IMR-90 (cell line): ENCODE results near the gene SKAP1. TPM values are rescaled to one million over a fixed set of nuclear protein-coding genes. Genes with fewer than 3 reads are reported as not detected.

Experiments used
- ATAC-seq: fragments of 200-7000 bp; cut with Tn5 transposase; 2 replicates; pipeline ENCODE4 v1.9.1; 2020; ENCODE audit warnings: low read depth, mild to moderate bottlenecking, moderate library complexity
- BruUV-seq: library from RNA; stranded (reverse); fragments of 400-500 nt; replicated peaks from 2 replicates; lab custom pipeline; 2021; lab: Mats Ljungman, UMichigan
- CTCF ChIA-PET: fragments of 300-600 bp; formaldehyde crosslinking; extraction: SDS; loops from one replicate; lab custom pipeline; 2021; ENCODE audit warnings: antibody characterized with exemption; lab: Yijun Ruan, JAX
- POLR2A ChIA-PET: fragments of 300-600 bp; sonication (Branson Sonifier 250); formaldehyde crosslinking; loops from one replicate; lab custom pipeline; 2022; ENCODE audit warnings: antibody characterized with exemption; ENCODE audit not compliant: unreplicated experiment; lab: Charles Lee
- DNase-seq: peaks from one replicate; pipeline ENCODE4 v3.0.0; 2013
- H2AFZ ChIP-seq: replicated peaks from 2 replicates; pipeline ENCODE3; 2013; ENCODE audit warnings: low read length, mild to moderate bottlenecking; ENCODE audit not compliant: poor library complexity
- H2AK5ac ChIP-seq: 2 replicates; pipeline ENCODE4 v1.6.1; 2013; ENCODE audit warnings: low read depth, low read length, inconsistent platforms
- H2AK9ac ChIP-seq: replicated peaks from 2 replicates; pipeline ENCODE3; 2013; ENCODE audit warnings: mild to moderate bottlenecking, low read depth, low read length, moderate library complexity; ENCODE audit not compliant: poor library complexity
- H2BK120ac ChIP-seq: 2 replicates; pipeline ENCODE4 v1.6.1; 2013; ENCODE audit warnings: low read depth, low read length, inconsistent platforms
- H2BK15ac ChIP-seq: 3 replicates; pipeline ENCODE4 v1.6.1; 2013; ENCODE audit warnings: low read depth, low read length, inconsistent platforms
- H2BK20ac ChIP-seq: 2 replicates; pipeline ENCODE4 v1.6.1; 2013; ENCODE audit warnings: low read depth, mild to moderate bottlenecking, inconsistent platforms, low read length, moderate library complexity
- H2BK5ac ChIP-seq: 2 replicates; pipeline ENCODE4 v1.6.1; 2013; ENCODE audit warnings: mild to moderate bottlenecking, low read depth, low read length, inconsistent platforms; ENCODE audit not compliant: poor library complexity, severe bottlenecking
- H3K14ac ChIP-seq: replicated peaks from 2 replicates; pipeline ENCODE4 v1.6.1; 2013; ENCODE audit warnings: low read depth, low read length, inconsistent platforms
- H3K18ac ChIP-seq: 2 replicates; pipeline ENCODE4 v1.6.1; 2013; ENCODE audit warnings: low read depth, low read length, control low read depth
- H3K23ac ChIP-seq: 2 replicates; pipeline ENCODE4 v1.6.1; 2013; ENCODE audit warnings: low read depth, low read length, inconsistent platforms
- H3K27ac ChIP-seq: 2 replicates; pipeline ENCODE4 v1.5.1; 2013; ENCODE audit warnings: mild to moderate bottlenecking, control low read depth, low read length; ENCODE audit not compliant: insufficient read depth
- H3K27me3 ChIP-seq: 2 replicates; pipeline ENCODE4 v1.6.1; 2013; ENCODE audit warnings: low read length; ENCODE audit not compliant: control insufficient read depth, insufficient read depth
- H3K36me3 ChIP-seq: 2 replicates; pipeline ENCODE4 v1.6.1; 2013; ENCODE audit warnings: low read length, mixed read lengths; ENCODE audit not compliant: control insufficient read depth, insufficient read depth
- H3K4ac ChIP-seq: 2 replicates; pipeline ENCODE4 v1.6.1; 2013; ENCODE audit warnings: low read depth, low read length, inconsistent platforms
- H3K4me1 ChIP-seq: 2 replicates; pipeline ENCODE4 v1.6.1; 2013; ENCODE audit warnings: low read length, mixed read lengths; ENCODE audit not compliant: control insufficient read depth, insufficient read depth
- H3K4me2 ChIP-seq: 2 replicates; pipeline ENCODE4 v1.6.1; 2013; ENCODE audit warnings: low read depth, mild to moderate bottlenecking, control low read depth, low read length, moderate library complexity
- H3K4me3 ChIP-seq: 2 replicates; pipeline ENCODE4 v1.5.1; 2013; ENCODE audit warnings: low read depth, mild to moderate bottlenecking, control low read depth, low read length, moderate library complexity; ENCODE audit not compliant: insufficient read depth
- H3K56ac ChIP-seq: 2 replicates; pipeline ENCODE4 v1.6.1; 2013; ENCODE audit warnings: low read length, inconsistent platforms; ENCODE audit not compliant: insufficient read depth; ENCODE audit errors: extremely low read depth
- H3K79me1 ChIP-seq, 2 experiments: 2 replicates each; pipeline ENCODE4 v1.6.1; 2013; ENCODE audit warnings: low read length in 2 of 2, inconsistent platforms in 1 of 2, low read depth in 1 of 2
- H3K9ac ChIP-seq: 2 replicates; pipeline ENCODE4 v1.6.1; 2013; ENCODE audit warnings: low read depth, low read length, control low read depth
- H3K9me1 ChIP-seq: 2 replicates; pipeline ENCODE4 v1.6.1; 2013; ENCODE audit warnings: low read length, inconsistent platforms; ENCODE audit not compliant: insufficient read depth
- H3K9me3 ChIP-seq: 2 replicates; pipeline ENCODE4 v1.6.1; 2013; ENCODE audit warnings: low read length; ENCODE audit not compliant: control insufficient read depth, insufficient read depth
- H4K20me1 ChIP-seq: 2 replicates; pipeline ENCODE4 v1.6.1; 2013; ENCODE audit warnings: low read length, inconsistent platforms; ENCODE audit not compliant: insufficient read depth
- H4K5ac ChIP-seq: 2 replicates; pipeline ENCODE4 v1.6.1; 2013; ENCODE audit warnings: mild to moderate bottlenecking, low read depth, low read length, control low read depth
- H4K8ac ChIP-seq, 2 experiments: 2 replicates each; pipeline ENCODE4 v1.6.1; 2013; ENCODE audit warnings: low read depth in 2 of 2, low read length in 2 of 2, control low read depth in 1 of 2, inconsistent platforms in 1 of 2
- H4K91ac ChIP-seq: 2 replicates; pipeline ENCODE4 v1.6.1; 2013; ENCODE audit warnings: low read depth, low read length, inconsistent platforms; ENCODE audit not compliant: insufficient read depth
- FOS ChIP-seq: fragments of 150-350 bp; IDR thresholded peaks from 2 replicates; pipeline ENCODE4 v1.6.1; 2016; ENCODE audit warnings: low read depth, low read length
- MAFK ChIP-seq: IDR thresholded peaks from 2 replicates; pipeline ENCODE4 v1.6.1; 2012; ENCODE audit warnings: low read depth, low read length, improper control_type of control experiment
- MXI1 ChIP-seq: IDR thresholded peaks from 2 replicates; pipeline ENCODE4 v1.6.1; 2012; ENCODE audit warnings: low read depth, mild to moderate bottlenecking, low read length, moderate library complexity, borderline replicate concordance
- NFE2L2 ChIP-seq: fragments of 150-350 bp; IDR thresholded peaks from 2 replicates; pipeline ENCODE4 v1.6.1; 2016; ENCODE audit warnings: low read depth, mild to moderate bottlenecking, low read length
- RFX5 ChIP-seq: IDR thresholded peaks from 2 replicates; pipeline ENCODE4 v1.8.0; 2012; ENCODE audit warnings: low read depth, mild to moderate bottlenecking, low read length, moderate library complexity
- SMC3 ChIP-seq: fragments of 150-350 bp; IDR thresholded peaks from 2 replicates; pipeline ENCODE4 v1.6.1; 2016; ENCODE audit warnings: low read depth, mild to moderate bottlenecking, antibody characterized with exemption, low read length, moderate library complexity
- WGBS, 2 experiments: methylation state at CpG; one replicate each; pipeline versions ENCODE4 v1.1.5 to v1.1.7; 2013; ENCODE audit warnings: missing lambda C conversion rate in 2 of 2; ENCODE audit not compliant: insufficient read length in 1 of 2; ENCODE audit errors: extremely low coverage in 2 of 2; 5-methylcytosine and 5-hydroxymethylcytosine counted together
- dilution Hi-C: fragments of 300-500 bp; cut with HindIII; formaldehyde crosslinking; loops from one replicate; pipeline ENCODE4 v1.14.3; 2018; ENCODE audit warnings: low sequenced_read_pairs; ENCODE audit not compliant: unreplicated experiment
- in situ Hi-C: fragments of 300-500 bp; cut with MboI; formaldehyde crosslinking; loops from 3 replicates; pipeline ENCODE4 v1.14.3; 2019; ENCODE audit warnings: low sequenced_read_pairs, inconsistent platforms, mixed read lengths
- intact Hi-C: fragments of 100-400 bp; cut with micrococcal nuclease; formaldehyde crosslinking; loops from 2 replicates; pipeline ENCODE4 v1.10.0; 2022
- polyA plus RNA-seq, 3 experiments: library from polyadenylated mRNA; depleted of rRNA; stranded (reverse); fragments of >200 nt; gene quantifications; 2 replicates each; pipeline ENCODE4 v1.2.3, GENCODE V29; 2012; ENCODE audit warnings: low replicate concordance in 1 of 3
- total RNA-seq: library from RNA; depleted of rRNA; stranded (reverse); fragments of >200 nt; gene quantifications from 2 replicates; pipeline ENCODE4 v1.2.3, GENCODE V29; 2012
- TF ChIP-seq, protein P1 (sequence below): fragments of 150-350 bp; IDR thresholded peaks from 2 replicates; pipeline ENCODE4 v1.6.1; 2016; ENCODE audit warnings: low read depth, mild to moderate bottlenecking, low read length, moderate library complexity, borderline replicate concordance
- TF ChIP-seq, protein P2 (sequence below): fragments of 150-350 bp; IDR thresholded peaks from 2 replicates; pipeline ENCODE4 v1.6.1; 2017; ENCODE audit warnings: mild to moderate bottlenecking, antibody characterized with exemption, low read length, low read depth

Gene SKAP1
- total and polyA plus RNA-seq, 2 of the 4 experiments (the other 2 are of a cell fraction): not detected

DNA sequence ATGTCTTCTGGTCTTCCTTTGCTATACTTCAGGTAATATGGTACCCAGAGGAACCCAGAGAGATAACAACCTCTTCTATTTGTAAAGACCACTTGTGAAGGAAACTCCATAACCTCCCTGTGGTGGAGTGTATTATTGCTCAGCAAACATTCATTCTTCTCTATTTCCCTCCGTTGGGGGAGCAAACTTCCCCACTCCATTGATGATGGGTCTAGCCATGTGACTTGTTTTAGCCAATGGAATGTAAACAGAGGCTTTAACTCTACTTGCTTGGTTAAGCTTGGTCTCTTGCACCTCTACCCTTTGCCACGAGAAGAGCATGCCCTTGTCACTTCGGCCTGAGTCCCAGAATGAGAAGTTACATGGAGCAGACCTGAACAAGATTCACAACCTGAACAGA, 30.0 kb upstream of the SKAP1 start:
- Histone ChIP-seq H4K91ac (no peak overlapping the region), H3K4me2 (no peak overlapping the region), H3K4me3 (no peak overlapping the region), H3K14ac (no peak overlapping the region), H3K4ac (no peak overlapping the region), H2BK120ac (no peak overlapping the region), H3K36me3 (no peaks in the 10 kb centered on the region), H3K27ac (no peak overlapping the region), H2BK15ac (no peak overlapping the region), H3K27me3 (peaks cover 50% of the 10 kb centered on the region), H2AFZ (no peak overlapping the region), H3K9me3 (peaks cover 4% of the 10 kb centered on the region), H3K79me1 (no peaks in the 10 kb centered on the region), H3K9ac (no peak overlapping the region), H2AK9ac (no peak overlapping the region), H4K8ac (no peak overlapping the region), H2AK5ac (no peak overlapping the region), H4K5ac (no peak overlapping the region), H2BK20ac (no peak overlapping the region), H2BK5ac (no peak overlapping the region), H3K56ac (no peak overlapping the region), H3K18ac (no peak overlapping the region), H3K9me1 (no peaks in the 10 kb centered on the region), H4K20me1 (no peaks in the 10 kb centered on the region), H3K4me1 (no peaks in the 10 kb centered on the region), H3K23ac (no peak overlapping the region)
- DNase-seq (no peak), ATAC-seq (no peak)
- TF ChIP-seq, protein P1, sequence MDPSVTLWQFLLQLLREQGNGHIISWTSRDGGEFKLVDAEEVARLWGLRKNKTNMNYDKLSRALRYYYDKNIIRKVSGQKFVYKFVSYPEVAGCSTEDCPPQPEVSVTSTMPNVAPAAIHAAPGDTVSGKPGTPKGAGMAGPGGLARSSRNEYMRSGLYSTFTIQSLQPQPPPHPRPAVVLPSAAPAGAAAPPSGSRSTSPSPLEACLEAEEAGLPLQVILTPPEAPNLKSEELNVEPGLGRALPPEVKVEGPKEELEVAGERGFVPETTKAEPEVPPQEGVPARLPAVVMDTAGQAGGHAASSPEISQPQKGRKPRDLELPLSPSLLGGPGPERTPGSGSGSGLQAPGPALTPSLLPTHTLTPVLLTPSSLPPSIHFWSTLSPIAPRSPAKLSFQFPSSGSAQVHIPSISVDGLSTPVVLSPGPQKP: no peak
- TF ChIP-seq, protein P2, sequence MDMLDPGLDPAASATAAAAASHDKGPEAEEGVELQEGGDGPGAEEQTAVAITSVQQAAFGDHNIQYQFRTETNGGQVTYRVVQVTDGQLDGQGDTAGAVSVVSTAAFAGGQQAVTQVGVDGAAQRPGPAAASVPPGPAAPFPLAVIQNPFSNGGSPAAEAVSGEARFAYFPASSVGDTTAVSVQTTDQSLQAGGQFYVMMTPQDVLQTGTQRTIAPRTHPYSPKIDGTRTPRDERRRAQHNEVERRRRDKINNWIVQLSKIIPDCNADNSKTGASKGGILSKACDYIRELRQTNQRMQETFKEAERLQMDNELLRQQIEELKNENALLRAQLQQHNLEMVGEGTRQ: no peak
- no peak for TF ChIP-seq FOS
- no peak for TF ChIP-seq SMC3
- TF ChIP-seq RFX5: no peak
- TF ChIP-seq MXI1: no peak
- no peak for TF ChIP-seq NFE2L2
- no peak for TF ChIP-seq MAFK
- intact Hi-C loops: no loop called here
- no TSS peak for BruUV-seq
- ChIA-PET POLR2A (no interaction called here), CTCF (no interaction called here)
- in situ Hi-C loops: no loop called here
- no CpG with 5 or more reads among the region's 3 CpGs for WGBS, 2 experiments
- dilution Hi-C loops: no loop called here
